HG03432 (cell line): Measurements from ENCODE around the gene ZC3H14.
A peak's percentile ranks its signal among the peaks of the same experiment; 100 is the strongest.
"Not testable (repeated sequence)": the region's sequence is repeated elsewhere in the genome, so short reads cannot be mapped to it uniquely, and the experiment has no call there.

Source experiments
- ATAC-seq: cut with Tn5 transposase; IDR thresholded peaks from one replicate; pipeline ENCODE4 v1.9.1; 2021; ENCODE audit warnings: mild to moderate bottlenecking, moderate library complexity; ENCODE audit not compliant: unreplicated experiment

Gene ZC3H14

GRCh38 chr14:88562831-88563686 lies at the start of gene ZC3H14:
TSS of gene ZC3H14 (plus strand) at chr14:88563037. CDS start at chr14:88563134, 97 bp downstream.
- ATAC-seq = peak; percentile 97

GRCh38 chr14:88515499-88516221 lies 47.2 kb upstream of the ZC3H14 start:
- no peak for ATAC-seq

GRCh38 chr14:88516861-88517357 lies 45.9 kb upstream of the ZC3H14 start:
- ATAC-seq = no peak

GRCh38 chr14:88518592-88519512 lies 44.0 kb upstream of the ZC3H14 start:
- ATAC-seq = no peak

GRCh38 chr14:88519907-88520306 lies 42.9 kb upstream of the ZC3H14 start:
- ATAC-seq = no peak

- no peak for ATAC-seq
Measured at GRCh38 chr14:88521818-88522217, 41.0 kb upstream of the ZC3H14 start.

- ATAC-seq = no peak
Measured at GRCh38 chr14:88522393-88522792, 40.4 kb upstream of the ZC3H14 start.

- not testable (repeated sequence) for ATAC-seq
Measured at GRCh38 chr14:88529889-88530288, 32.9 kb upstream of the ZC3H14 start.

- ATAC-seq = no peak
Measured at GRCh38 chr14:88533064-88533602, 29.7 kb upstream of the ZC3H14 start.

- ATAC-seq = no peak
Measured at GRCh38 chr14:88535149-88535548, 27.7 kb upstream of the ZC3H14 start.

- no peak for ATAC-seq
Measured at GRCh38 chr14:88535813-88536212, 27.0 kb upstream of the ZC3H14 start.

- no peak for ATAC-seq
Measured at GRCh38 chr14:88541324-88541723, 21.5 kb upstream of the ZC3H14 start.

- no peak for ATAC-seq
Measured at GRCh38 chr14:88542857-88543795, 19.7 kb upstream of the ZC3H14 start.

GRCh38 chr14:88545256-88545655 lies 17.6 kb upstream of the ZC3H14 start:
- ATAC-seq = no peak

- no peak for ATAC-seq
Measured at GRCh38 chr14:88546621-88547385, 16.0 kb upstream of the ZC3H14 start.

GRCh38 chr14:88547386-88547780 lies 15.5 kb upstream of the ZC3H14 start:
- ATAC-seq = no peak

GRCh38 chr14:88550078-88550477 lies 12.8 kb upstream of the ZC3H14 start:
- ATAC-seq = no peak

- peak; percentile 61 for ATAC-seq
Measured at GRCh38 chr14:88551094-88551870, 11.6 kb upstream of the ZC3H14 start.
